Fibroblast of lung (primary cell): ENCODE measurements around the gene CELF2. TPM values are rescaled to one million over a fixed set of nuclear protein-coding genes. Genes with fewer than 3 reads are reported as not detected.

Source experiments
- DNase-seq, 2 donors: peaks; one replicate each; pipeline versions ENCODE4 v3.0.0 to v3.0.0-alpha.2; 2010; ENCODE audit warnings: low read depth in 2 of 2
- H2AFZ ChIP-seq: 2 replicates; pipeline ENCODE4 v1.5.1; 2012; ENCODE audit warnings: low read length, control low read depth, inconsistent platforms
- H3K27ac ChIP-seq: 2 replicates; pipeline ENCODE4 v1.5.1; 2011; ENCODE audit warnings: low read length, control low read depth; ENCODE audit not compliant: insufficient read depth
- H3K27me3 ChIP-seq: 2 replicates; pipeline ENCODE4 v1.5.1; 2011; ENCODE audit warnings: mild to moderate bottlenecking, low read length; ENCODE audit not compliant: control insufficient read depth, insufficient read depth
- H3K36me3 ChIP-seq: 2 replicates; pipeline ENCODE4 v1.5.1; 2011; ENCODE audit warnings: low read length; ENCODE audit not compliant: control insufficient read depth, insufficient read depth
- H3K4me1 ChIP-seq: 2 replicates; pipeline ENCODE4 v1.5.1; 2011; ENCODE audit warnings: low read length; ENCODE audit not compliant: control insufficient read depth, insufficient read depth; ENCODE audit errors: extremely low read depth
- H3K4me2 ChIP-seq: 2 replicates; pipeline ENCODE4 v1.5.1; 2011; ENCODE audit warnings: low read length, control low read depth; ENCODE audit not compliant: insufficient read depth; ENCODE audit errors: extremely low read depth
- H3K4me3 ChIP-seq, 4 experiments: fragments of 200-600 bp in 1 of 4; sonication (generic) in 1 of 4; replicated peaks in 1 of 4; 2 replicates each; pipeline ENCODE4 v1.5.1; 2011 to 2016; ENCODE audit warnings: low read length in 4 of 4, low read depth in 3 of 4, mild to moderate bottlenecking in 3 of 4, control low read depth in 2 of 4, inconsistent platforms in 1 of 4, mixed read lengths in 1 of 4; ENCODE audit not compliant: insufficient read depth in 1 of 4; ENCODE audit errors: control extremely low read depth in 1 of 4
- H3K79me2 ChIP-seq: 2 replicates; pipeline ENCODE4 v1.5.1; 2012; ENCODE audit warnings: mild to moderate bottlenecking, low read length, inconsistent platforms; ENCODE audit not compliant: control insufficient read depth, insufficient read depth
- H3K9ac ChIP-seq: 2 replicates; pipeline ENCODE4 v1.5.1; 2011; ENCODE audit warnings: mild to moderate bottlenecking, low read length, control low read depth; ENCODE audit not compliant: insufficient read depth
- H3K9me3 ChIP-seq: 2 replicates; pipeline ENCODE4 v1.5.1; 2012; ENCODE audit warnings: low read depth, low read length; ENCODE audit not compliant: control insufficient read depth, insufficient read depth
- H4K20me1 ChIP-seq: 2 replicates; pipeline ENCODE4 v1.5.1; 2011; ENCODE audit warnings: low read length; ENCODE audit not compliant: control insufficient read depth, insufficient read depth; ENCODE audit errors: extremely low read depth
- EZH2 ChIP-seq: IDR thresholded peaks from 2 replicates; pipeline ENCODE4 v1.5.1; 2012; ENCODE audit warnings: low read length, control low read depth, mild to moderate bottlenecking; ENCODE audit errors: missing control alignments
- polyA plus RNA-seq, 2 donors: library from polyadenylated mRNA; depleted of rRNA in 1 of 2; stranded (reverse) in 1 of 2; unstranded in 1 of 2; fragments of >200 nt; gene quantifications; 2 replicates each; pipeline ENCODE4 v1.2.1, GENCODE V29; 2011 to 2012; ENCODE audit warnings: missing spikeins in 1 of 2
- total RNA-seq: library from RNA; depleted of rRNA; stranded (reverse); fragments of >200 nt; gene quantifications from 2 replicates; pipeline ENCODE4 v1.2.1, GENCODE V29; 2014
- TF ChIP-seq, protein P1 (sequence below), 2 donors: IDR thresholded peaks in 1 of 2; conservative IDR thresholded peaks in 1 of 2; 1 replicate in 1 of 2; 2 replicates in 1 of 2; pipeline ENCODE4 v1.5.1; 2011 to 2012; ENCODE audit warnings: low read length in 2 of 2, control low read depth in 1 of 2, inconsistent platforms in 1 of 2, low read depth in 1 of 2, mild to moderate bottlenecking in 1 of 2

CELF2 gene
- total and polyA plus RNA-seq, 2 donors (not counting 1 experiment from before 2014, with no cell fraction given), result 16.9 to 25.1 TPM

GRCh38 chr10:11110539-11110938 is 92.9 kb downstream of the CELF2 start:
- no peaks in the 10 kb centered on the region for H3K9me3 ChIP-seq
- H3K4me3 ChIP-seq, result no peak overlapping the region
- no peaks in the 10 kb centered on the region for H3K36me3 ChIP-seq
- DNase-seq, result no peak
- no peaks in the 10 kb centered on the region for H3K27me3 ChIP-seq
- TF ChIP-seq EZH2, result no peak
- TF ChIP-seq, protein P1, sequence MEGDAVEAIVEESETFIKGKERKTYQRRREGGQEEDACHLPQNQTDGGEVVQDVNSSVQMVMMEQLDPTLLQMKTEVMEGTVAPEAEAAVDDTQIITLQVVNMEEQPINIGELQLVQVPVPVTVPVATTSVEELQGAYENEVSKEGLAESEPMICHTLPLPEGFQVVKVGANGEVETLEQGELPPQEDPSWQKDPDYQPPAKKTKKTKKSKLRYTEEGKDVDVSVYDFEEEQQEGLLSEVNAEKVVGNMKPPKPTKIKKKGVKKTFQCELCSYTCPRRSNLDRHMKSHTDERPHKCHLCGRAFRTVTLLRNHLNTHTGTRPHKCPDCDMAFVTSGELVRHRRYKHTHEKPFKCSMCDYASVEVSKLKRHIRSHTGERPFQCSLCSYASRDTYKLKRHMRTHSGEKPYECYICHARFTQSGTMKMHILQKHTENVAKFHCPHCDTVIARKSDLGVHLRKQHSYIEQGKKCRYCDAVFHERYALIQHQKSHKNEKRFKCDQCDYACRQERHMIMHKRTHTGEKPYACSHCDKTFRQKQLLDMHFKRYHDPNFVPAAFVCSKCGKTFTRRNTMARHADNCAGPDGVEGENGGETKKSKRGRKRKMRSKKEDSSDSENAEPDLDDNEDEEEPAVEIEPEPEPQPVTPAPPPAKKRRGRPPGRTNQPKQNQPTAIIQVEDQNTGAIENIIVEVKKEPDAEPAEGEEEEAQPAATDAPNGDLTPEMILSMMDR (conservative IDR thresholded peaks at IDR 0.05 in 1 of 2, IDR thresholded peaks at IDR 0.05 in 1 of 2; ENCODE audit: low read depth in 1 of 2, low read length in 2 of 2), result no peak
- no peaks in the 10 kb centered on the region for H4K20me1 ChIP-seq
- H3K4me2 ChIP-seq, result no peak overlapping the region
- no peaks in the 10 kb centered on the region for H3K79me2 ChIP-seq
- no peaks in the 10 kb centered on the region for H3K4me1 ChIP-seq
- H3K27ac ChIP-seq, result no peak overlapping the region
- no peak overlapping the region for H3K9ac ChIP-seq
- no peak overlapping the region for H2AFZ ChIP-seq

GRCh38 chr10:11111490-11111889 is 93.8 kb downstream of the CELF2 start:
- no peak overlapping the region for H3K9ac ChIP-seq
- no peak overlapping the region for H2AFZ ChIP-seq
- H3K9me3 ChIP-seq, result no peaks in the 10 kb centered on the region
- H3K4me3 ChIP-seq, result no peak overlapping the region
- H3K27me3 ChIP-seq, result no peaks in the 10 kb centered on the region
- no peak overlapping the region for H3K27ac ChIP-seq
- no peaks in the 10 kb centered on the region for H3K4me1 ChIP-seq
- H3K79me2 ChIP-seq, result no peaks in the 10 kb centered on the region
- DNase-seq, result no peak
- H3K4me2 ChIP-seq, result no peak overlapping the region
- no peaks in the 10 kb centered on the region for H4K20me1 ChIP-seq
- TF ChIP-seq, protein P1 (conservative IDR thresholded peaks at IDR 0.05 in 1 of 2, IDR thresholded peaks at IDR 0.05 in 1 of 2; ENCODE audit: low read depth in 1 of 2, low read length in 2 of 2), result no peak
- TF ChIP-seq EZH2, result no peak
- no peaks in the 10 kb centered on the region for H3K36me3 ChIP-seq

DNA sequence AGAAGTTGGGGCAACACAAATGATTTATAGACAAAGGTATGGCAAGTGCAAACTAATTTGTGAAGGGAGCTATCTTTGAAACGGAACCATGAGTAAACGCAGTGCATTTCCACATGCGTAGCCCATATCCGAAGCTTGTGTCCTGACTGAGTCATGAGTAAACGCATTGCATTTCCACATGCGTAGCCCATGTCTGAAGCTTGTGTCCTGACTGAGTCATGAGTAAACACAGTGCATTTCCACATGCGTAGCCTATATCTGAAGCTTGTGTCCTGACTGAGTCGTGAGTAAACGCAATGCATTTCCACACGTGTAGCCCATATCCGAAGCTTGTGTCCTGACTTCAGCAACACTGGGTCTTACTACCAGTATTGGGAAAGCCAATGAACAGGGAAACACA is 95.0 kb downstream of the CELF2 start:
- H3K4me3 ChIP-seq, result no peak overlapping the region
- H3K27me3 ChIP-seq, result no peaks in the 10 kb centered on the region
- no peaks in the 10 kb centered on the region for H3K79me2 ChIP-seq
- H3K4me1 ChIP-seq, result no peaks in the 10 kb centered on the region
- no peaks in the 10 kb centered on the region for H3K36me3 ChIP-seq
- no peak overlapping the region for H3K9ac ChIP-seq
- no peak overlapping the region for H3K27ac ChIP-seq
- TF ChIP-seq, protein P1 (conservative IDR thresholded peaks at IDR 0.05 in 1 of 2, IDR thresholded peaks at IDR 0.05 in 1 of 2; ENCODE audit: low read depth in 1 of 2, low read length in 2 of 2), result no peak
- no peak for TF ChIP-seq EZH2
- no peaks in the 10 kb centered on the region for H4K20me1 ChIP-seq
- H3K4me2 ChIP-seq, result no peak overlapping the region
- peak in 1 of 2 donors; percentile 19 for DNase-seq
- H3K9me3 ChIP-seq, result no peaks in the 10 kb centered on the region
- H2AFZ ChIP-seq, result no peak overlapping the region
